IPS-18c (cell line): ENCODE results near the gene EEF1AKMT2.
A peak's percentile ranks its signal among the peaks of the same experiment; 100 is the strongest.
"Not testable (repeated sequence)": the region's sequence is repeated elsewhere in the genome, so short reads cannot be mapped to it uniquely, and the experiment has no call there.

Experiments used
- H3K4me3 ChIP-seq: 2 replicates; pipeline ENCODE4 v1.7.0; 2013; ENCODE audit warnings: low read depth, mild to moderate bottlenecking, low read length, moderate library complexity; ENCODE audit not compliant: insufficient read depth
- H3K9me3 ChIP-seq: one replicate; pipeline ENCODE4 v1.6.1; 2013; ENCODE audit warnings: mild to moderate bottlenecking, low read length, moderate library complexity; ENCODE audit not compliant: control insufficient read depth, insufficient read depth

EEF1AKMT2 gene

DNA sequence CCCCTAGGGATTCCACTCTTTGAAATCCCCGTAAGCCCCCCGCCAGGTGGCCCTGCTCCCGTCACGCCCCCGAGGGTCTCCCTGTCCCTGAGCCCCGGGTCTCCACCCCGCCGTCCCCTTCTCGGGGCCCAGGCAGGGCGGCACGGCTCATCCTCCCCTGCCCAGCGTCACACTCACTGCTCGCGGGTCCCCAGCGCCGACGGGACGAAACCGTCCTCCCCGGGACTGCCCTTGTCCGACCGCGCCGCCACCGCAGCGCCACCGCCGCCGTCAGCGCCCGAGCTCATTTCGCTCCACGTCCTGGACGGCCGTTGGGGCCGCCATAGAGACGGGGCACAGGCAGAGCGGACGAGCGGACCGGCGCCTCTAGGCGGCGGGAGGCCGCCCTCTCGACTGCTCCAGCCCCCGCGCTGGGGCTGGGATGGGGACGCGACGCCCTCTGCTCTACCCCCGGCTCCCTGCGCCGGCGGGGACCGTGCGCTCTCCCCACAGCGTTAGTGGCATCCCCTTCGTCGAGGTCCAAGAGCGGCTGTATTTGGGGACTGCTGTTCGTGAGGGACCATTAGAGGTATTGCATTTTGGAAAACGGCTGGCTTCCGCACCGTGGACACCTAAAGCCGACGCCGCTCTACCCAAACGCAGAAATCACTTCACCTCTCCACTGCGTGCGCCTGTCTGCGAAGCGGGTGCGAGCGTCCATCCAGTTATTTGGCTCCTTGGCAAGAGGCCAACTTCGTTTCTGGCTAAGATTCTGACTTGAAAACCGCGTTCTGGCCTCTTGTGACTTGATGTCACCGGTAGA, at the start of gene EEF1AKMT2:
Gene EEF1AKMT2 (minus strand): TSS at position 341 of the 802 bp plus-strand sequence. CDS start 54 bp downstream, at position 287.
- H3K9me3 ChIP-seq, result no peaks in the 10 kb centered on the region
- peak within 1 kb of the TSS; percentile 96 for H3K4me3 ChIP-seq

GRCh38 chr10:124837687-124838086, 46.0 kb upstream of the EEF1AKMT2 start:
- Histone ChIP-seq H3K9me3 (no peaks in the 10 kb centered on the region), H3K4me3 (no peak overlapping the region)

DNA sequence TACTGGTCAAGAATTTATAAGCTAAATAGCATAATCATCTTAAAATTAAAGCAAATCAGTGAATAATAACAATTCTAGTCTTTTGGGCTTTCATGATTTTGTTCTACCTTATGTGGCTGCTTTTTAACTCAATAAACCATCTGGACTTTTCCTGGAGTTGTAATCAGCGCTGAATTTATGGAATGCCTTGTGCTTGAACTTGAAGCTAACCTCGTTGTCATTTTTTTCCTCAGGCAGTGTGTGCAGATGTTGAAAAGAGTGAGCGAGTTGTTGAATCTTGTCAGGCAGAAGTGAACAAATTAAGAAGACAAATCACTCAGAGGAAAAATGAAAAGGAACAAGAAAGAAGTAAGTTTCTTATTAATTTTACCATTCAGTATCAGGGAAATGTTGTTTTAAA, 39.4 kb upstream of the EEF1AKMT2 start:
- H3K9me3 ChIP-seq, result no peaks in the 10 kb centered on the region
- H3K4me3 ChIP-seq, result no peak overlapping the region

DNA sequence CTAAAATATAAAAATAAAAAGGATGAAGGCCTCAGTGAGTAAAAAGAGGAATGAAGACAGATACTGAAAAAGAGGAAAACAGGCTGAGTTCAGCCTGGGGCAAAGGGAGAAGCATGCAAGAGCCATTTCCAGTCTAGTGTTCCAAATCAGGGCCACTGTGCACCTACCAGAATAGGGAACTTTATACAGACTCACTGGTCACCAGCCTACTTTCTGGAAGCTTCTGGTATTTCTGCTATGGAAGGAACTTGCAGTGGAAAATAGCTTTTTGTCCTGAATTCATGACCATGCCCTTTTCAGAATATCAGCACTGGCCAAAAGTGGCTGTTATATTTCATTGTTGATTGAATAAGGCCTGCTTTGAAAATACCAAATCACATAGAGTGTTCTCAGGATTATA, 38.8 kb upstream of the EEF1AKMT2 start:
- no peak overlapping the region for H3K4me3 ChIP-seq

DNA sequence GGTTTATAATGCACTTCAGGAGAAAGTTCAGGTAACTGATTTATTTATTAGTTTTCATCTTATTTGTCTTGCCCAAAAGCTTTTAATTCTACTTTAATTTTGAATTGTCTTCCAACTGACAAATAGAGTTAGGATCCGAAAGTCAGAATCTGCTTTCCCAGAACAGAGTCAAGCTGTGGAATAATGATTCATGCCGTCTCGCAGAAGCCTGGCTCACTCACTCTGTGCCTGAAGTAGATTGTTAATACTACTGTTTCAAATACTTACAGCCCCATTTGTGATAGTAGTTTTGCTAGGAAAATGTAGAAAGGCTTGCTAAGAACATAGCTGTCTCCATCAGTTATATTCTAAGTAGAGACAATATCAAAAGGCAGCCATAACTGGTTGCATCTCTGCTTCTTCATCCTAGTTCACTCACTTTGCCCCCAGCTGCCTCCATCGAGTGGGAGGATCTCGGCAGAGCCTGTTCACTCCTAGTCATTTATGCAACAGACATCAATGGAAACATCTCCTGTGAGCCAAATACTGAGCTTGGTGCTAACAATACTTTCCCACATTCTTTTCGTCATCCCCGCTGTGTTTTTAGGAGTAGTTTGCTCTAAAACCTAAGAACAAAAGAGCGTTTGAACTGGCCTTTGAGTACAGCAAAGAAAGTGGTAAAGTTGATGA, 37.9 kb upstream of the EEF1AKMT2 start:
- H3K4me3 ChIP-seq, result no peak overlapping the region
- no peaks in the 10 kb centered on the region for H3K9me3 ChIP-seq

More for the DNA sequence above, 38.8 kb upstream of the EEF1AKMT2 start:
- no peaks in the 10 kb centered on the region for H3K9me3 ChIP-seq

DNA sequence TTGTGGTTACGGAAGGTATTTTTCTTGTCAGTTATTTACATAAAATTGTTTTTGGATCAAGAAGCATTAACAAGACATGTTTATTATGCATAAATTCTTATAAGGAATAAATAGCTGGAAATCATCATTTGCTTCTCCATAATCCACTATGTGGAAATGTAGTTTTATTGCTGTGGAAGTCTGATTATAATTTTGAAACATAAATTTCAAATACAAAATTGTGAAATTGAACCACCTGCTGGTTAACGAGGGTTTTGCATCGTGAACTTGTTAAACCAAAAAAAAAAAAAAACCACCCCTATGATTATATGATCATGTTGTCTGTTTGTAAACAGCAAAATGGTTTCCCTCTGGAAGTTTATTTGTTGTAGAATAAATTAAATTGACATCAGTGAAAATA, 35.8 kb upstream of the EEF1AKMT2 start:
- Histone ChIP-seq H3K4me3 (no peak overlapping the region), H3K9me3 (no peaks in the 10 kb centered on the region)

GRCh38 chr10:124826262-124826661, 34.6 kb upstream of the EEF1AKMT2 start:
- Histone ChIP-seq H3K9me3 (peaks cover 2% of the 10 kb centered on the region), H3K4me3 (no peak overlapping the region)

DNA sequence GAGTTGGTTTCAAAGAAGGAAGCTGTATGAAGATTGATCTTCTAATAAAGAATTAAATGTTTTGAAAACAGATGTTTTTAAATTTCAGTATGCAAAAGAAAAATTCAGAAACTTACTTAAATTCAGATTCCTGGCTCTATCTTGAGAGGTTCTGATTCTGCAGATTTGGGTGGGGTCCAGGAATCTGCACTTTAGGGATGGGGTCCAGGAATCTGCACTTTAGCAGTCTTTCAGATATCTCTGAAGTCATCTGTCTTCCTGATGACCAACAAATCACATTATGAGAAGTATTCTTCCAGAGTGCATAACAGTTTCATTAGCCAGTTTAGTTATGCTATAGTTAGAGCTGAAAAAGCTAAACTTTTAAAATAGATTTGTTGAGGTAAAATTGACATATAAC, 34.0 kb upstream of the EEF1AKMT2 start:
- peaks cover 2% of the 10 kb centered on the region for H3K9me3 ChIP-seq
- no peak overlapping the region for H3K4me3 ChIP-seq

DNA sequence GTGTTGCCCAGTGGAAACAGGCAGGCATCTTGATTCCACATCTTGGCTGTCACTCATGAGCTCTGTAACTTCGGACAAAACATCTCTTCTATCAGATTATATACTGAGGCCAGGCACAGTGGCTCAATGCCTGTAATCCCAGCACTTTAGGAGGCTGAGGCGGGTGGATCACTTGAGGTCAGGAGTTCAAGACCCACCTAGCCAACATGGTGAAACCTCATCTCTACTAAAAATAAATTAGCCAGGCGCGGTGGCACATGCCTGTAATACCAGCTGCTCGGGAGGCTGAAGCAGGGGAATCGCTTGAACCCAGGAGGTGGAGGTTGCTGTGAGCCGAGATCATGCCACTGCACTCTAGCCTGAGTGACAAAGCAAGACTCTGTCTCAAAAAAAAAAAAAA, 33.2 kb upstream of the EEF1AKMT2 start:
- not testable (repeated sequence) for H3K9me3 ChIP-seq, H3K4me3 ChIP-seq

- no peak overlapping the region for H3K4me3 ChIP-seq
These were observed 32.8 kb upstream of the EEF1AKMT2 start for GRCh38 chr10:124824507-124824906.

GRCh38 chr10:124821520-124821919, 29.8 kb upstream of the EEF1AKMT2 start:
- no peak overlapping the region for H3K4me3 ChIP-seq
- H3K9me3 ChIP-seq, result peaks cover 2% of the 10 kb centered on the region

More at GRCh38 chr10:124824507-124824906, 32.8 kb upstream of the EEF1AKMT2 start:
- peaks cover 2% of the 10 kb centered on the region for H3K9me3 ChIP-seq

GRCh38 chr10:124820121-124820520, 28.4 kb upstream of the EEF1AKMT2 start:
- H3K9me3 ChIP-seq, result peaks cover 2% of the 10 kb centered on the region
- no peak overlapping the region for H3K4me3 ChIP-seq

- H3K9me3 ChIP-seq, result no peaks in the 10 kb centered on the region
- H3K4me3 ChIP-seq, result peak overlapping the region; percentile 89
These were observed 10.6 kb upstream of the EEF1AKMT2 start for GRCh38 chr10:124802313-124802675.

- H3K4me3 ChIP-seq, result no peak overlapping the region
- no peaks in the 10 kb centered on the region for H3K9me3 ChIP-seq
These were observed 7.5 kb upstream of the EEF1AKMT2 start for GRCh38 chr10:124799211-124799610.

- Histone ChIP-seq H3K4me3 (no peak overlapping the region), H3K9me3 (no peaks in the 10 kb centered on the region)
These were observed 7.1 kb upstream of the EEF1AKMT2 start for GRCh38 chr10:124798781-124799180.

DNA sequence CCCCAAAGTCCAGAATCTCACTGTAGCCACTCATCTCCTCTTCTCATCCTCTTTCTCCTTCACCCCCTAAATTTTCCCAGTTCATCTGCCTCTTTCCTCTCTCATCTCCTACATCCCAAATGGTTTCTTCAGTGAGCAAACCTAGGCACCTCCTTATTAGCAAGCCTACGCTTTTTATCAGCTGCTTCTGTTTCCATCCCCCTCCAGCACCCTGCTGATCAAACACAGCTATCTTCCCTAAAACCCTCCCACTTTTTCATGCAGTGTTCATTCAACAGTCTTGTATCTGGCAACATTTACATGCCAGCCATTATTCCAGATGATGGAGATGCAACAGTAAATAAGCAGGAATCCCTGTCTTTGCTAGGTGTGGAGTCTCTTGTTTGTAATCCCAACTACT, 6.7 kb upstream of the EEF1AKMT2 start:
- no peaks in the 10 kb centered on the region for H3K9me3 ChIP-seq
- H3K4me3 ChIP-seq, result no peak overlapping the region

- Histone ChIP-seq H3K9me3 (no peaks in the 10 kb centered on the region), H3K4me3 (no peak overlapping the region)
These were observed 1.3 kb upstream of the EEF1AKMT2 start for GRCh38 chr10:124792998-124793352.

- not testable (repeated sequence) for H3K4me3 ChIP-seq, H3K9me3 ChIP-seq
These were observed 8.8 kb downstream of the EEF1AKMT2 start for GRCh38 chr10:124782900-124783299.
